Measurements from ENCODE around the gene CCDC14. TPM values are rescaled to one million over a fixed set of nuclear protein-coding genes. Genes with fewer than 3 reads are reported as not detected.

The CCDC14 gene
- 15.9 to 18.4 TPM (median 16.0 TPM) in 5 replicates for total RNA-seq (2022; extraction: Qiagen RNA extraction)

GRCh38 chr3:123960781-123961507 lies at the start of gene CCDC14:
CCDC14 (minus strand) TSS chr3:123961229; CDS start chr3:123961173, 56 bp downstream.

GRCh38 chr3:123991730-123992588 lies 30.9 kb upstream of the CCDC14 start, which contains the start of gene ROPN1:
ROPN1 (minus strand) TSS chr3:123992124; CDS start chr3:123980481, 11,643 bp downstream.

GRCh38 chr3:123884203-123884831 lies 76.7 kb downstream of the CCDC14 start, which contains the start of gene MYLK:
MYLK (minus strand) TSS chr3:123884332; CDS start chr3:123793841, 90,491 bp downstream.

Other genes starting within 250 kb of the CCDC14 start
- 11.6 to 15.5 TPM (median 14.0 TPM) in 5 replicates for gene MYLK, start 76.9 kb downstream of the CCDC14 start, total RNA-seq (2022; extraction: Qiagen RNA extraction)
- gene ROPN1, start 30.9 kb upstream of the CCDC14 start, total RNA-seq (2022; extraction: Qiagen RNA extraction), result not detected in 5 replicates
- 1.7 to 2.0 TPM (median 2.0 TPM) in 5 replicates for gene KALRN, start 72.1 kb upstream of the CCDC14 start, total RNA-seq (2022; extraction: Qiagen RNA extraction)

All from A549 treated with AZD2906 at 1 μM for 4 hours (cell line).